ENCODE results near the gene COMP.

DNA sequence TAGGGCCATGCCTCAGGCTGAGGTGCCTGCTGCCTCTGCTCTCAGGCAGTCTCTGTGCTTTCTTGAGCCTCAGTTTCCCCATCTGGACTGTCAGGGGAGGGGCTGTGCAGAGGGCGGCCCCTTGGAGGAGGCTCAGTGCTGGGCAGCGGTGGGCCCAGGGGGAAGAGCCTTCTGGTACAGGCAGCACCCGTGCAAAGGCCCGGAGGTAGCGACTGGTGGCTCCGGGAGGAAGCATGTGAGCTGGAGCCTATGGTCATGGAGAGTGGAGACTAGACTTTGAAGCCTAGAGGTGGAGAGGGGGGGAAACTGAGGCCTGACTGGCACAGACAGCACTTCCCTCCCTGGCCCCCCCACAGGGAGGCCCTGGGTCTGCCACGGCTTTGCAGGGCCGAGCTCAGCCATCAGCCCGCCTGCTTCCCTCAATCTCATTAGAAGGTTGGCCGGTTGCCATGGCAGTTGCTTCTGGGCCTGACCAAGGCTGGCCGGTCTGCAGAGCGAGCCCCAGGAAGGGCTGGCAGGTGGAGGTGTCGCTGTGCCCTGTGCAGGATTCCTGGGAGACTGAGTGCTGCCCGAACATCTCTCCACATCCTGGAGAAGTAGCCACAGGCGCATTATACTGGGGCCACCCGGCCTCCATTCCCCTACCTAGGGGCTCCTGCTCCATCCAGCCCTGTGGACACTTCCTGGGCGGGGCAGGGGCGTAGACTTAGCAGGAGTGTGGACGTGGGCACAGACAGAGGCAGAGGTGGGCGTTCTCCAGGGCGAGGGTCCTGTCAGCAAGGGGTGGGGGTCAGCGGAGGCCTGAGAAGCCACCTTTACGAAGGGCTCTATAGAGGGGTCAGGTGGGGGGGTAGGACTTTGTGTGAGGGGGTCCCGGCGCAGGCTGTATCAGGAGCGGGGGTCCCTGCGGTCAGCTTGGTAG lies 54.4 kb downstream of the COMP start:
- TF ChIP-seq POLR2A (IDR thresholded peaks at IDR 0.05) (no peak), CTCF (IDR thresholded peaks at IDR 0.05) (no peak), EP300 (IDR thresholded peaks at IDR 0.05) (no peak)

Data from suprapubic skin (tissue), 3 donors.